ENCODE data around the gene MCAT. TPM values are rescaled to one million over a fixed set of nuclear protein-coding genes. Genes with fewer than 3 reads are reported as not detected.
A peak's percentile ranks its signal among the peaks of the same experiment; 100 is the strongest.
"Not testable (repeated sequence)": the region's sequence is repeated elsewhere in the genome, so short reads cannot be mapped to it uniquely, and the experiment has no call there.

Gene MCAT
- total RNA-seq, 1 experiment from 2014 or later, result 14.7 TPM

DNA sequence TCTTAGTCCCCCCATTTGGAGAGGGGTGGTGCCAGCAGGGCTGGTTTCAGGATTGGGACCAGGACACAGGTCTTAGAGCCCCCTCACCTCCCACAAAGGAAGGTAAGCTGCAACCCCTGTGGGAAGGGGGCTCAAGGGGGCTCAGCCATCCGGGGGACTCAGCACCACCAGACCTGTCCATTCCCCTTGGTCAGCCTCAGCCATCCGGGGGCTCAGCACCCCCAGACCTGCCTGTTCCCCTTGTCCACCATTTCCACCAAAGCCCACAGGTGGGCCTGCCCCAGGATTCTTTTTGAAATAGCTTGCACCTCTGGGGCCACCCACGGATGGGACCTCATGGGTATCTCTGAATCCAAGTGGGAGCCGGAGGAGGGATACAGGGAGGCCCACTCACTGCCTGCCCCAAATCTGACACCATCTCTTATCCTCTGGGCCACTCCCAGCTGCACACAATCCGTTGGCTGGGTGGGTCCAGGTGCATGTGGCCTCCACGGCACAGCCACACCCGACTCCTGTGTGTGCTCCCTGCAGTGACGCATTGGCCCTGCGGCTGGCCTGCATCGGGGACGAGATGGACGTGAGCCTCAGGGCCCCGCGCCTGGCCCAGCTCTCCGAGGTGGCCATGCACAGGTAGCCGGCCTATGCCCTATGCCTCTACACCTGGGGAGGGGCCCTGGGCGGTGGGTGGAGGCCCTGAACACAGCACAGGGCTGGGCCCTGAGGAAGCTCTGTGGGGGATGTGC is 15.9 kb downstream of the MCAT start:
- no peak for DNase-seq (ENCODE audit: low read depth)

DNA sequence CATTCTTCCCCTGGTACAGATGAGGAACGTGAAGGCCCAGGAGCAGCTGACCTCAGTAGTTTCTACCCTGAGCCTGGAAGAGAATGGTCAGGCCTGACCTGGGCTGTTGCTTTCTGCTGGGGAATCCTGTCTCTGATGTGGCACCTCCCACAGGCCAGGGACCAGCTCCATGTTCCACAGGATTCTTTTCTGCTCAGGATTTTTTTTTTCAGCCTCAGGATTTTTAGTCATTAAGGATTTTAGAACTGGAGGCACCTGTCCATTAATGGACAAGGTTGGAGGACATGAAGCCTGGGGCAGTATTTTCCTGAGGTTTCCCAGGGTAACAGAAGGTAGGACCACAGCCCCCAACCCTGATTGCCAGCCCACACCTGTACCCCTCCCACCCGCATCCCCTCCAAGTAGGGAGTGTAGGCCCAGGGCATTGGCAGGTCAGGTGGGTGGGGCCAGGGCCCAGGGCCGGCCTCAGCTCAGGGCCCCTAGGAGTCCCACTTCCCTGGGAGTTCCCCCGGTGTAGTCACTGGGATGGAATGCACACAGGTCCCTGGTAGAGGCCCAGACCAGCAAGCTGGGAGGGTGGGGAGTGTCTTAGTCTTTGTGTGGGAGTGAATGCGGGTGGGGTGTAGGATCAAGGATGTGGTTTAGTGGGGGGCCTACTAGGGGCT is 16.6 kb downstream of the MCAT start:
- DNase-seq (ENCODE audit: low read depth), result peak; percentile 83

GRCh38 chr22:43118953-43119458 is 24.2 kb downstream of the MCAT start:
- DNase-seq (ENCODE audit: low read depth), result no peak

GRCh38 chr22:43118024-43118849 is 25.0 kb downstream of the MCAT start:
- DNase-seq (ENCODE audit: low read depth), result no peak

DNA sequence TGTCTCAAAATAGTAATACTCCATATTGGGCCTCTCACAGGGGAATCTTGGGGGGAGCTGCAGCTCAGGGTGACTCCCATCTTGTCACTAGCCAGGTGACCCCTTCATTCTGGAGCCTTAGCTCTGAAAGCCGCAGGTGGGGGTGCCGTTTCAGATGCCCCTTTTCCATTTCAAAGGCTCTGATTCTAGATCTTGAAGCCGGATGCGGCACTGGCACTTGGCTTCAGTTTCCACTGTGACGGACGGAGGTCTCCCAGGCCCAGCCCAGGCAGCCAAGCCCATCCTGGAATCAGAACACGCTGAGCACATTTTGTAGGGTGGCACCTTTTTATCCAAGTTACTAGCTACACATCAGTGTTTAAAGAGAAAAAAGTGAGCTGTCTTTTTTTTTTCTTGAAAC is 26.3 kb downstream of the MCAT start:
- DNase-seq (ENCODE audit: low read depth), result no peak

DNA sequence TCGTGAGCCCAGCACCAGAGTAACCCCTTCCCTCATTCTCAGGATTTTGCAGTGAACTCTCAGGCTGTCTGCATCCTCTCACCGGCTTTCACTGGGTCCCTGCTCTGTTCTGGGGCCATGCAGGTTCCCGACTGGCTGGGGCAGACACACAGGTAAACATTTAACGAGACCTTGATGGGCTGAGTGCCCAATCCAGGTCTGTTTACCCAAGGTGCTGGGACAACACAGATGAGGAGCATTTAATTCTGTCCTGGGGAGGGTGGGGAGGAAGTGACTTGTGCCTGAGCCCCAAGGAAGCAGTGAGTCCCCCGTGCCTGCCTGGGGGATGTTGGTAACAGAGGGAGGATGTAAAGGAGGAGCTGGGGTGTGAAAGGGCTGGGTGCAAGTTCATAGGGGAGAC is 28.2 kb downstream of the MCAT start:
- no peak for DNase-seq (ENCODE audit: low read depth)

GRCh38 chr22:43113526-43114251 is 29.5 kb downstream of the MCAT start:
- DNase-seq (ENCODE audit: low read depth), result no peak

GRCh38 chr22:43110927-43111623 is 32.1 kb downstream of the MCAT start:
- DNase-seq (ENCODE audit: low read depth), result no peak

DNA sequence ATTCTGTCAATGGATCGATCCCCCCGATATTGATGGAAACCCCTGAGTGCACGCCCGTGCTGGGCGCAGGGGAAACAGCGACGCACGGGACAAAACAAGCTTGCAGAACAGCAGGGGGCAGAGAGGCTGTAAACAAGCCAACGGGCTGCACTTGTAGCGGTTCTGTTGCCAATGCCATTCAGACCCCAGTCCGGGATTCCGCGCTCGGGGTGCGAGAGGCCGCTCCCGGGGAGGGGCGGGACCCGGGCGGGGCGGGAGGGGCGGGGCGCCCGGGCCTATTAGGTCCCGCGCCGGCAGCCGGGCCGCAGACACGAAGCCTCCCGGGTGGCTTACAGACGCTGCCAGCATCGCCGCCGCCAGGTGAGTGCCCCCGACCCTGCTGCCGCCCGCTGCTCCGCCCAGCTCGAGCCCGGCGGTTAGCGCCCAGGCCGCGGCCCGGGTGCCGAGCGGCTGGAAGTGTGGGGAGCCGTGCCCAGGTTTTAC is 32.7 kb downstream of the MCAT start, which contains the start of gene BIK:
Gene BIK (plus strand): TSS at position 307 of the 483 bp plus-strand sequence. CDS start 13,273 bp downstream, outside the sequence.
- DNase-seq (ENCODE audit: low read depth), result peak; percentile 47

GRCh38 chr22:43109921-43110443 is 33.2 kb downstream of the MCAT start:
- DNase-seq (ENCODE audit: low read depth), result no peak

DNA sequence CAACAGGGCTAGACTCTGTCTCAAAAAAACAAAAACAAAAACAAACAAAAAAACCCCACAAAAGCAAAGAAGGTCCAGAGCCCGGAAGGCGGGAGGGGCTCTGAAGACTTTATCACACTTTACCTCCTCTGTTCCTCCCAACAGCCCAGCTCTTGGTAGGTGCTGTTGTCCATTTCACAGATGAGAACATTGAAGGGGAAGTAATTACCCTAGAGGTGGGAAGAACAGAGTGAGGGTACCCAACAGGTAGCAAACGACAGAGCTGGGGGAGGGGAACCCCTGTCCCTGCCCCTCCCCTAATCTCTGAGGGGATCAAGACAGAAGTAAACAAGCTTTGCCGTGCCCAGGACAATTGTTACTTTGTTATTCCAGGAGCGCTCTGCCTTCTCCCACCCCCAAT is 33.7 kb downstream of the MCAT start:
- DNase-seq (ENCODE audit: low read depth), result no peak

DNA sequence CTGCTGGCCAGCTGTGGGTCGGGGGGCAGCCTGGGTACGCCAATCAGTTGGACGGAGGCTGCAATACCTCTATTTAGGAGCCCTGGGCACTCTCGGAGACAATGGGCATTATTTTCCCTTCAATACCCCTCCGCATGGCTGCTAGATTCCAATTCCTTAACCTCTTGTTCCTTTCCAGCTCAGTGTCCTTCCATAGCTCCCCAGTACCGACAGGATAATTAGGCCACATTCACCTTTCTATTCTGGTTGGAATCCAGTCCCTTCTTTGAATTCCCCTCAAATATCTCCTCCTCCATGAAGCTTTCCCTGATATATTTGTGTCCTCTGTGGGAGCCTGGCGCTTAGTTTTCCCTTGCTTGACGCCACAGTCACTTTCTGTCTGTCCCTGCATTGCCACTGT is 36.9 kb downstream of the MCAT start:
- DNase-seq (ENCODE audit: low read depth), result no peak

GRCh38 chr22:43104950-43105349 is 38.2 kb downstream of the MCAT start:
- not testable (repeated sequence) for DNase-seq (ENCODE audit: low read depth)

DNA sequence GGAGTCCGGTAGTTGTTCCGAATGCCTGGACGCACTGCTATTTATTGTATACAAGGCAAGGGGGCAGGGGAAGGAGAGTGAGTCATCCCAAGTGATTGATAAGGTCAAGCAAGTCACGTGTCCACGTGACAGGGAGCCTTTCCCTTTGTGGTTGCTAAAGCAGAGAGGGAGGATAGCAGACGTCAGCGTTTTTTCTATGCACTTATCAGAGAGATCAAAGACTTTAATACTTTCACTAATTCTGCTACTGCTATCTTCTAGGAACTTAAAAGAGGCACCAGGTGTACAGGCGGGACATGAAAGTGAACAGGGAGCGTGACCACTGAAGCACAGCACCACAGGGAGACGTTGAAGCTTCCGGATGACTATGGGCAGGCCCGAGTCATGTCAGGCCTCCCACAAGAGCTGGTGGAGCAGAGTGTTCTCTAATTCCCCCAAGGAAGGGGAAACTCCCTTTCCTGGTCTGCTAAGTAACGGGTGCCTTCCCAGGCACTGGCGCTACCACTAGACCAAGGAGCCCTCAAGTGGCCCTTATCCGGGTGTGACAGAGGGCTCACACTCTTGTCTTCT is 39.1 kb downstream of the MCAT start:
- DNase-seq (ENCODE audit: low read depth), result peak; percentile 33

DNA sequence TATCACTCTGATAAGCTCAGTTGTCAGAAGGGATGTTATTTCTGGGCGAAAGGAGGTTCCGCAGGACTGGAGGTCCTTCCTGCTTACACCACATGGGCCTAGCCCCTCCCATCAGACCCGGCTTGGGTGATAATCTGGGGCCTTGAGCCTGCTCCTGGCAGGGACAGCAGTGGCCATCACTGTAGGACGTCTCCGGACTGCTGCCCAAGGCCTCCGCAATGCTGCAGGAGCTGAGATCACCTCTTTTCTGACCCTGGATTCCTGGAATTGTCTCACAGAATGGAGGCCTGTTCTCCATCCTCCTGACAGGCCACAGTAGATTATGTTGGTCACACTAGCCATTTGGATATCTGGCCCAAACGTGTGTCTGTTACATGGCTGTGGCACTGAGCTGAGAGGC is 41.9 kb downstream of the MCAT start:
- DNase-seq (ENCODE audit: low read depth), result no peak

GRCh38 chr22:43100225-43100624 is 43.0 kb downstream of the MCAT start:
- DNase-seq (ENCODE audit: low read depth), result peak; percentile 52

GRCh38 chr22:43099095-43099494 is 44.1 kb downstream of the MCAT start:
- DNase-seq (ENCODE audit: low read depth), result no peak

DNA sequence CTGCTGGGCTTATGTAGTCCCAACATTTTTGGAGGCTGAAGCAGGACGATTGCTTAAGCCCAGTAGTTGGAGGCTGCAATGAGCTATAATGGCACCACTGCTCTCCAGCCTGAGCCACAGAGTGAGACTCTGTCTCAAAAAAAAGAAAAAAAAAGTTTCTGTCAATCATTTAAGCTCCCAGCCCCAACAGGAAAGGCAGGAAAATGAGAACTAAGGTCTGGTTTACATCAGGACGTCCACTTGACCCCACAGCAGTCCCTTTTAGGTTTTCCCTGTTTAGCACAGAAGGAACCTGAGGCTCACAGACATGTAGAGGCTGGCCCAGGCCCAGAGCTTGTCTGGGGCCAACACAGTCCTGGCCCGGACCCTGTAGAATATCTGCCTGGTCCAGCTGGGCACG is 44.8 kb downstream of the MCAT start:
- DNase-seq (ENCODE audit: low read depth), result no peak

- no peak for DNase-seq (ENCODE audit: low read depth)
Observed at GRCh38 chr22:43096420-43096819, 46.8 kb downstream of the MCAT start.

DNA sequence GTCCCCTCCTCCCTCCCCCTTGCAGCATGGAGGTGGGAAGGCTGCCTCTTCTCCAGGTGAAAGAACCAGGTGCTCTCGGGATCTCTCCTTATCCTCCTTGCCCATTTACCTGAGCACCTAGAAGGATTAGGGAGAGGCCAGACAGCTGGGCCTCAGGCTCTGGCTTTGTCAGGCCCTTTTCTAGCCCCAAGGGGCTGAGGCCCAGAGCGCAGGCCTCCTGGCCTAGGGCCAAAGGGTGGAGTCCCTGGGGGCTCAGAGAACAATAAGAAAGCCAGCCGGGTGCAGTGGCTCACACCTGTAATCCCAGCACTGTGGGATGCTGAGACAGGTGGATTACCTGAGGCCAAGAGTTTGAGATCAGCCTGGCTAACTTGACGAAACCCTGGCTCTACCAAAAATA is 48.6 kb downstream of the MCAT start:
- DNase-seq (ENCODE audit: low read depth), result no peak
